Neural cell (in vitro differentiated cells): Measurements from ENCODE around the gene STK10. TPM values are rescaled to one million over a fixed set of nuclear protein-coding genes. Genes with fewer than 3 reads are reported as not detected.

ENCODE experiments used
- H2AFZ ChIP-seq: fragments of 200-600, 300-800 bp; sonication (generic), shearing (Covaris generic); 2 replicates; pipeline ENCODE4 v1.6.0; 2014; ENCODE audit warnings: low read depth, mild to moderate bottlenecking, antibody characterized with exemption, low read length, moderate library complexity
- H3F3A ChIP-seq: fragments of 200-600 bp; shearing (Covaris generic); 2 replicates; pipeline ENCODE4 v1.6.1; 2016; ENCODE audit warnings: mild to moderate bottlenecking, moderate library complexity, mixed read lengths, antibody characterized with exemption, low read length; ENCODE audit not compliant: insufficient read depth, poor library complexity, severe bottlenecking
- H3K27ac ChIP-seq: fragments of 200-600, 300-800 bp; sonication (generic), shearing (Covaris generic); 2 replicates; pipeline ENCODE4 v1.5.1; 2014; ENCODE audit warnings: mild to moderate bottlenecking, low read length, moderate library complexity
- H3K27me3 ChIP-seq: fragments of 300-800, 200-600 bp; sonication (generic), shearing (Covaris generic); 2 replicates; pipeline ENCODE4 v1.6.0; 2014; ENCODE audit warnings: mild to moderate bottlenecking, low read depth, low read length, moderate library complexity; ENCODE audit not compliant: insufficient read depth
- H3K36me3 ChIP-seq: fragments of 300-800, 200-600 bp; sonication (generic), shearing (Covaris generic); 2 replicates; pipeline ENCODE4 v1.5.1; 2014; ENCODE audit warnings: mild to moderate bottlenecking, antibody characterized with exemption, low read length, moderate library complexity; ENCODE audit not compliant: insufficient read depth
- H3K4me2 ChIP-seq: fragments of 300-800, 200-600 bp; sonication (generic), shearing (Covaris generic); 2 replicates; pipeline ENCODE4 v1.6.0; 2014; ENCODE audit warnings: mild to moderate bottlenecking, low read length
- H3K4me3 ChIP-seq: fragments of 300-800, 200-600 bp; sonication (generic), shearing (Covaris generic); 2 replicates; pipeline ENCODE4 v1.5.1; 2014; ENCODE audit warnings: mild to moderate bottlenecking, low read length, moderate library complexity
- H3K79me2 ChIP-seq: fragments of 200-600 bp; shearing (Covaris generic); replicated peaks from 2 replicates; pipeline ENCODE4 v1.6.0; 2014; ENCODE audit warnings: mild to moderate bottlenecking, low read length, moderate library complexity; ENCODE audit not compliant: insufficient read depth
- H3K9ac ChIP-seq: fragments of 300-800, 200-600 bp; sonication (generic), shearing (Covaris generic); 2 replicates; pipeline ENCODE4 v1.6.1; 2016; ENCODE audit warnings: mild to moderate bottlenecking, low read length, mixed read lengths
- H3K9me2 ChIP-seq: fragments of 200-600 bp; shearing (Covaris generic); 2 replicates; pipeline ENCODE4 v1.6.1; 2016; ENCODE audit warnings: mild to moderate bottlenecking, low read length, mixed read lengths; ENCODE audit not compliant: insufficient read depth
- H3K9me3 ChIP-seq: fragments of 200-600, 300-800 bp; sonication (generic), shearing (Covaris generic); 2 replicates; pipeline ENCODE4 v1.6.1; 2016; ENCODE audit warnings: mild to moderate bottlenecking, mixed run types, low read length, moderate library complexity, mixed read lengths
- H4K20me1 ChIP-seq: fragments of 200-600 bp; shearing (Covaris generic); 2 replicates; pipeline ENCODE4 v1.6.1; 2016; ENCODE audit warnings: mild to moderate bottlenecking, mixed run types; ENCODE audit not compliant: insufficient read depth
- EP300 ChIP-seq: fragments of 450-650 bp; conservative IDR thresholded peaks from 2 replicates; pipeline ENCODE4 v1.6.1; 2014; ENCODE audit warnings: antibody characterized with exemption, mild to moderate bottlenecking, moderate library complexity; ENCODE audit not compliant: poor library complexity, severe bottlenecking
- EZH2 ChIP-seq: fragments of 200-600, 300-800 bp; shearing (Covaris generic), sonication (generic); IDR thresholded peaks from 2 replicates; pipeline ENCODE4 v1.6.1; 2014; ENCODE audit warnings: antibody characterized with exemption, low read length, borderline replicate concordance, mild to moderate bottlenecking; ENCODE audit not compliant: insufficient read depth, poor library complexity, severe bottlenecking
- MXI1 ChIP-seq: fragments of 450-650 bp; conservative IDR thresholded peaks from 2 replicates; pipeline ENCODE4 v1.6.1; 2014; ENCODE audit warnings: antibody characterized with exemption, mild to moderate bottlenecking; ENCODE audit not compliant: poor library complexity, severe bottlenecking
- POLR2AphosphoS5 ChIP-seq: IDR thresholded peaks from 2 replicates; pipeline ENCODE4 v1.6.1; 2012
- RAD21 ChIP-seq: fragments of 450-650 bp; conservative IDR thresholded peaks from 2 replicates; pipeline ENCODE4 v1.6.1; 2014; ENCODE audit warnings: antibody characterized with exemption, mild to moderate bottlenecking, moderate library complexity
- SMC3 ChIP-seq: fragments of 450-650 bp; conservative IDR thresholded peaks from 2 replicates; pipeline ENCODE4 v1.6.1; 2014; ENCODE audit warnings: antibody characterized with exemption, mild to moderate bottlenecking, moderate library complexity; ENCODE audit not compliant: poor library complexity
- TAF1 ChIP-seq: IDR thresholded peaks from 2 replicates; pipeline ENCODE4 v1.6.1; 2012; ENCODE audit warnings: low read depth
- polyA plus RNA-seq: library from polyadenylated mRNA; depleted of rRNA; stranded (reverse); fragments of >200 nt; gene quantifications from 2 replicates; pipeline ENCODE4 v1.2.3, GENCODE V29; 2014
- TF ChIP-seq, protein P1 (sequence below): IDR thresholded peaks from 2 replicates; pipeline ENCODE4 v1.6.1; 2012; ENCODE audit warnings: borderline replicate concordance
- TF ChIP-seq, protein P2 (sequence below): fragments of 450-650 bp; IDR thresholded peaks from 2 replicates; pipeline ENCODE4 v1.5.1; 2014; ENCODE audit warnings: antibody characterized with exemption, mild to moderate bottlenecking, moderate library complexity; ENCODE audit not compliant: poor library complexity, severe bottlenecking

The STK10 gene
- polyA plus RNA-seq, 1 donor from 2014 or later = 8.2 TPM

DNA sequence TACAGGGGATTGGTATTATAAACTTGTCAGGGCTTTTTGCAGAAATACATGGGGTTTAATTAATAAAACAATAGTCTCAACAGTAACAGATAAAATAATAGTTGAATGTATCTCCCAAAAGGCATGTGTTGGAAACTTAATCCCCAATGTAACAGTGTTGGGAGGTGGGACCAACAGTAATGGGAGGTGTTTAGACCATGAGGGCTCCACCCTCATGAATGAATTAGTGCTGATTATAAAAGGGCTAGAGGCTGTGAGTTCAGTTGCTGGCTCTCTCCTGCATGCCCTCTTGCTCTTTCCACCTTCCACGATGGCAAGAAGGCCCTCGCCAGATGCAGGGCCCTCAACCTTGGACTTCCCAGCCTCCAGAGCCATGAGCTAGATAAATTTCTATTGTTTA, 56.3 kb downstream of the STK10 start:
- Histone ChIP-seq H3K27ac (no peak overlapping the region), H3K9me2 (no peaks in the 10 kb centered on the region), H3K36me3 (no peaks in the 10 kb centered on the region), H3K9ac (no peak overlapping the region), H3K4me3 (no peak overlapping the region), H3K9me3 (peaks cover 3% of the 10 kb centered on the region), H4K20me1 (no peaks in the 10 kb centered on the region), H3K4me2 (no peak overlapping the region), H2AFZ (no peak overlapping the region), H3K79me2 (no peaks in the 10 kb centered on the region), H3F3A (no peaks in the 10 kb centered on the region), H3K27me3 (no peaks in the 10 kb centered on the region)
- no peak for TF ChIP-seq TAF1
- no peak for TF ChIP-seq SMC3
- no peak for TF ChIP-seq POLR2AphosphoS5
- TF ChIP-seq, protein P1, sequence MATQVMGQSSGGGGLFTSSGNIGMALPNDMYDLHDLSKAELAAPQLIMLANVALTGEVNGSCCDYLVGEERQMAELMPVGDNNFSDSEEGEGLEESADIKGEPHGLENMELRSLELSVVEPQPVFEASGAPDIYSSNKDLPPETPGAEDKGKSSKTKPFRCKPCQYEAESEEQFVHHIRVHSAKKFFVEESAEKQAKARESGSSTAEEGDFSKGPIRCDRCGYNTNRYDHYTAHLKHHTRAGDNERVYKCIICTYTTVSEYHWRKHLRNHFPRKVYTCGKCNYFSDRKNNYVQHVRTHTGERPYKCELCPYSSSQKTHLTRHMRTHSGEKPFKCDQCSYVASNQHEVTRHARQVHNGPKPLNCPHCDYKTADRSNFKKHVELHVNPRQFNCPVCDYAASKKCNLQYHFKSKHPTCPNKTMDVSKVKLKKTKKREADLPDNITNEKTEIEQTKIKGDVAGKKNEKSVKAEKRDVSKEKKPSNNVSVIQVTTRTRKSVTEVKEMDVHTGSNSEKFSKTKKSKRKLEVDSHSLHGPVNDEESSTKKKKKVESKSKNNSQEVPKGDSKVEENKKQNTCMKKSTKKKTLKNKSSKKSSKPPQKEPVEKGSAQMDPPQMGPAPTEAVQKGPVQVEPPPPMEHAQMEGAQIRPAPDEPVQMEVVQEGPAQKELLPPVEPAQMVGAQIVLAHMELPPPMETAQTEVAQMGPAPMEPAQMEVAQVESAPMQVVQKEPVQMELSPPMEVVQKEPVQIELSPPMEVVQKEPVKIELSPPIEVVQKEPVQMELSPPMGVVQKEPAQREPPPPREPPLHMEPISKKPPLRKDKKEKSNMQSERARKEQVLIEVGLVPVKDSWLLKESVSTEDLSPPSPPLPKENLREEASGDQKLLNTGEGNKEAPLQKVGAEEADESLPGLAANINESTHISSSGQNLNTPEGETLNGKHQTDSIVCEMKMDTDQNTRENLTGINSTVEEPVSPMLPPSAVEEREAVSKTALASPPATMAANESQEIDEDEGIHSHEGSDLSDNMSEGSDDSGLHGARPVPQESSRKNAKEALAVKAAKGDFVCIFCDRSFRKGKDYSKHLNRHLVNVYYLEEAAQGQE = no peak
- TF ChIP-seq EZH2 = no peak
- no peak for TF ChIP-seq EP300
- no peak for TF ChIP-seq MXI1
- TF ChIP-seq, protein P2, sequence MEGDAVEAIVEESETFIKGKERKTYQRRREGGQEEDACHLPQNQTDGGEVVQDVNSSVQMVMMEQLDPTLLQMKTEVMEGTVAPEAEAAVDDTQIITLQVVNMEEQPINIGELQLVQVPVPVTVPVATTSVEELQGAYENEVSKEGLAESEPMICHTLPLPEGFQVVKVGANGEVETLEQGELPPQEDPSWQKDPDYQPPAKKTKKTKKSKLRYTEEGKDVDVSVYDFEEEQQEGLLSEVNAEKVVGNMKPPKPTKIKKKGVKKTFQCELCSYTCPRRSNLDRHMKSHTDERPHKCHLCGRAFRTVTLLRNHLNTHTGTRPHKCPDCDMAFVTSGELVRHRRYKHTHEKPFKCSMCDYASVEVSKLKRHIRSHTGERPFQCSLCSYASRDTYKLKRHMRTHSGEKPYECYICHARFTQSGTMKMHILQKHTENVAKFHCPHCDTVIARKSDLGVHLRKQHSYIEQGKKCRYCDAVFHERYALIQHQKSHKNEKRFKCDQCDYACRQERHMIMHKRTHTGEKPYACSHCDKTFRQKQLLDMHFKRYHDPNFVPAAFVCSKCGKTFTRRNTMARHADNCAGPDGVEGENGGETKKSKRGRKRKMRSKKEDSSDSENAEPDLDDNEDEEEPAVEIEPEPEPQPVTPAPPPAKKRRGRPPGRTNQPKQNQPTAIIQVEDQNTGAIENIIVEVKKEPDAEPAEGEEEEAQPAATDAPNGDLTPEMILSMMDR = no peak
- TF ChIP-seq RAD21 = no peak

DNA sequence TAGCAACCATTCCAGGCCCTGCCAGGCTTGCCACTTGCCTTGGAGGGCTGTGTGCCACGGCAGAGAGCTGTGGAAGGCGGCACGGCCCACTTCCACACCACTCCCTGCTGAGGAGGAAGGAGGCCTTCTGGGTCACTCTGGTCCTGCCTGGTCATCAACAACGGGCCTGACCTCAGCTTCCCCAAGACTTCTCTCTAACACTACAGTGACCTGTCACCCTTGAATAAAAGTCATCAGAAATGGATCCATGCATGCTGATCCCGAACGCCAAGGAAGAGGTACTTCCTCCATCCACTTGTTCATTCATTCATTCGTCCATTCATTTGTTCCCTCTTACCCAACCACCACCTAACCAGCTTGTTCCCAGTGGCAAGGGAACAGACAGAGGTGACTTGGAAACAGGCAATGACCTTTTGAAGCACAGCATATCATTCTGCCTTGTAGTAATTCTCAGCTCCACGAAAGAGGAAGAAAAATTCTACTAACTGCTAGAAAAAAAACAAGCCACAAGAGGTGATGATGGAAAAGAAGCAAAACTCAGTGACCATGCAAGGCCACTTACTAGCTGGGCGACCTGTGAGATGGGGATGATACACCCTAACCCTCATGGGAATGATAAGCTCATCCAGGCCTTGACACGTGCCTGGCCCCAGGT, 58.6 kb downstream of the STK10 start:
- H3K9me2 ChIP-seq = no peaks in the 10 kb centered on the region
- H3K4me2 ChIP-seq = no peak overlapping the region
- no peaks in the 10 kb centered on the region for H3F3A ChIP-seq
- peaks cover 2% of the 10 kb centered on the region for H3K9me3 ChIP-seq
- no peak overlapping the region for H3K9ac ChIP-seq
- TF ChIP-seq, protein P1 = no peak
- TF ChIP-seq TAF1 = no peak
- TF ChIP-seq, protein P2 = no peak
- TF ChIP-seq SMC3 = no peak
- no peak for TF ChIP-seq MXI1
- no peak for TF ChIP-seq EZH2
- no peak for TF ChIP-seq EP300
- TF ChIP-seq POLR2AphosphoS5 = no peak
- TF ChIP-seq RAD21 = no peak
- H4K20me1 ChIP-seq = no peaks in the 10 kb centered on the region
- H3K27me3 ChIP-seq = no peaks in the 10 kb centered on the region
- no peak overlapping the region for H3K27ac ChIP-seq
- no peak overlapping the region for H2AFZ ChIP-seq
- no peaks in the 10 kb centered on the region for H3K79me2 ChIP-seq
- no peaks in the 10 kb centered on the region for H3K36me3 ChIP-seq
- no peak overlapping the region for H3K4me3 ChIP-seq
